Left forelimb (tissue), 1 donor: ENCODE measurements around the gene CCNG2.
A peak's percentile ranks its signal among the peaks of the same experiment; 100 is the strongest.
"Not testable (repeated sequence)": the region's sequence is repeated elsewhere in the genome, so short reads cannot be mapped to it uniquely, and the experiment has no call there.

ENCODE experiments used
- DNase-seq: peaks from one replicate; pipeline ENCODE4 v3.0.0-alpha.2; 2018; ENCODE audit warnings: low spot score

Gene CCNG2

GRCh38 chr4:77156912-77157858, at the start of gene CCNG2:
CCNG2 (plus strand) TSS chr4:77157207; CDS start chr4:77158533, 1,326 bp downstream.
- DNase-seq = peak; percentile 97

- no peak for DNase-seq
Measured at GRCh38 chr4:77110730-77111129, 46.3 kb upstream of the CCNG2 start.

- no peak for DNase-seq
Measured at GRCh38 chr4:77113069-77113468, 43.9 kb upstream of the CCNG2 start.

- no peak for DNase-seq
Measured at GRCh38 chr4:77117721-77118120, 39.3 kb upstream of the CCNG2 start.

- DNase-seq = no peak
Measured at GRCh38 chr4:77120886-77121508, 36.0 kb upstream of the CCNG2 start.

GRCh38 chr4:77121736-77122240, 35.2 kb upstream of the CCNG2 start:
- DNase-seq = no peak

- DNase-seq = no peak
Measured at GRCh38 chr4:77122656-77123055, 34.4 kb upstream of the CCNG2 start.

- no peak for DNase-seq
Measured at GRCh38 chr4:77123411-77123810, 33.6 kb upstream of the CCNG2 start.

GRCh38 chr4:77124576-77124975, 32.4 kb upstream of the CCNG2 start:
- no peak for DNase-seq

- DNase-seq = no peak
Measured at GRCh38 chr4:77125961-77126360, 31.0 kb upstream of the CCNG2 start.

GRCh38 chr4:77126809-77127208, 30.2 kb upstream of the CCNG2 start:
- no peak for DNase-seq

GRCh38 chr4:77127215-77127614, 29.8 kb upstream of the CCNG2 start:
- DNase-seq = no peak

- DNase-seq = no peak
Measured at GRCh38 chr4:77127837-77128621, 29.0 kb upstream of the CCNG2 start.

GRCh38 chr4:77132652-77133312, 24.2 kb upstream of the CCNG2 start:
- DNase-seq = no peak

- not testable (repeated sequence) for DNase-seq
Measured at GRCh38 chr4:77137448-77137847, 19.6 kb upstream of the CCNG2 start.

- no peak for DNase-seq
Measured at GRCh38 chr4:77141964-77142645, 14.9 kb upstream of the CCNG2 start.

- no peak for DNase-seq
Measured at GRCh38 chr4:77142646-77143028, 14.4 kb upstream of the CCNG2 start.

GRCh38 chr4:77143091-77143490, 13.9 kb upstream of the CCNG2 start:
- DNase-seq = no peak

GRCh38 chr4:77145842-77146185, 11.2 kb upstream of the CCNG2 start:
- DNase-seq = no peak

- no peak for DNase-seq
Measured at GRCh38 chr4:77146186-77147078, 10.6 kb upstream of the CCNG2 start.
